GM18861 (cell line): ENCODE results near the gene CGB8.
"Not testable (repeated sequence)": the region's sequence is repeated elsewhere in the genome, so short reads cannot be mapped to it uniquely, and the experiment has no call there.

ENCODE experiments used
- ATAC-seq: cut with Tn5 transposase; IDR thresholded peaks from one replicate; pipeline ENCODE4 v1.9.1; 2021; ENCODE audit not compliant: unreplicated experiment

Gene CGB8

DNA sequence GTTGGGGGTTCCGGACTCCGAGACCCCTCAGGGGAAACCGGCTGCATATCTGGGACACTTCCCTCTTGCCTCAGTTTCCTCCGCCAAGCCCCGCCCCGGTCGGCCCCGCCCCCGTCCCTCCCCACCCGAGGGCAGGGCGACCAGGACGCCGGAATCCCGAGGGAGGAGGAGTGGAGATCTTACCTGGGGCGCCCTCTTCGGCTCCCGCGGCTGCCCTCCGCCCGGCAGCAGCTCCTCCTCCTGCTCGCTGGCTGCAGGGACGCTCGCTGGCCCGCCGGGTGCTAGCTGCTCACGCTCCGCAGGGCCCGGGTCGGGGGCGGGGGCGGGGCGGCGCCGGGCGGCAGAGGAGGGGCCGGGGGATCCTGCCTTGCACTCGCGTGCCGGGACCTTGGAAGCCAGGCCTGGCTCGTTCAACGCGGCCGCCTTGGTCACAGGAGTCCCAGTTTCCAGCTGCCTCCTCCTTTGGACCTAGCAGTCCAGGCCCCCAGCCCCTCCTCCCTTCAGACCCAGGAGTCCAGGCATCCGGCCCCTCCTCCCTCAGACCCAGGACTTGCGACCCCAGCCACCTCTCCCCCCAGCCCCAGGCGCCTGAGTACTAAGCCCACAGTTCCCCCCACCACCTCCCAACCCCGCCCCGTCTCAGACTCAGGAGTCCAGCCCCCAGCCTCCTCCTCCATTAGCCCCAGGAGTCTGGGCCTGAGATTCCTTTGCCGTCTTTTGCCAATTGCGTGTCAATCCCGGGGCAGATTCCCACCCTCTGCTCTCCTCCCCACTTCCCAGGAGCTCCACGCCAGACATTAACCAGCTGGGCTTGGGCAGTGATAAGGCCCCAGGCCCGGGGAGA, 16.1 kb upstream of the CGB8 start, which contains the start of gene NTF4:
Gene NTF4 (minus strand): TSS at position 51 of the 844 bp plus-strand sequence. CDS start 2,821 bp downstream, outside the sequence.
- no peak for ATAC-seq

GRCh38 chr19:49064029-49064629, 15.2 kb upstream of the CGB8 start:
- no peak for ATAC-seq

GRCh38 chr19:49061445-49061844, 12.5 kb upstream of the CGB8 start:
- no peak for ATAC-seq

DNA sequence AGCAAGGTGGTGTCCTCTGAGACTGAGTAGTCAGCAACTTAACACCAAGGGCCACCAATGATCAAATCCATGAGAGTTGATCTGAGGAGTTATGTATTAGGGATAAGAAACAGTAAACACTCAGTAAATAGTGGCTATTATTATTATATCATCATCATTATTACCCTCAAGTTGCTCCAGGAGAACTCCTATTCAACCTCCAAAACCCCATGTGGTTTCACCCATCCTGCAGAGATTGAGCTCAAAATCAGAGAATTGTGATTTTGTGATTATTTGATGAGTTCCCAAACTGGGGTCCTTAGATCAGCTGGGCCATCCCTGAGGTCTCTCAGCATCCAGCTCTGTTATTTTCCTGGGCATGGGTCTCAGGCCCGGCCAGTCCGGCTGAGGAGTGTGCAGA, 12.1 kb upstream of the CGB8 start:
- ATAC-seq = no peak

GRCh38 chr19:49059053-49059452, 10.1 kb upstream of the CGB8 start:
- ATAC-seq = no peak

- no peak for ATAC-seq
Observed at GRCh38 chr19:49058562-49058961, 9.7 kb upstream of the CGB8 start.

DNA sequence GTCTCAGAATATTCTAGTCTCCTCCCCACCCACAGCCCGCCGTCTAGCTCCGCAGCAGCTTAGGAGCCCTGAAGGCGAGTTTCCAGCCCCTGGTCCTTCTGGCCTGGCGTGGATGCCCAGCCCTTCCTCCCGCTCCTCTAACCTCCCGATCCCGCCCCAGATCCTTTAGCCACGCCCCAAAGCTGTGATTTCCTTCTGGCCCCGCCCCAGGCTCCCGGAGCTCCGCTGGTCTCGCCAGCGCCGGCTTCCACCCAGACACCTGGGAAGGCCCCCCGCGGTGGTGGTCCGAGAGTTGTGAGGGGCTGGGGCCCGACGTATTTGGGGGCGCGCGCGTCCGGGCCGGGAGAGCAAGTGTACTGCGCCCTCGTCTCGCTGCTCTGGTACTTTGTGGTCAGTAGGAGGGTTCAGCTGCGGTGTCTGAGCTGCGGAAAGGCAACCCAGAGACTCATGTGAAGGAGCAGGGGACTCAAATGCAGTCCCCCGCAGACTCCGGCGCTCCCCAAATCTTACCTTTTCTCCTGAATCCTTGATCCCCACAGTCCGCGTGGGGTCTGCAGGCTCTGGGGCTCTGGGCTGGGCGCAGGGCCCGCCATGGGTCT, 8.8 kb upstream of the CGB8 start, which contains the start of gene CGB7:
Gene CGB7 (minus strand): TSS at position 114 of the 599 bp plus-strand sequence. CDS start 2,374 bp downstream, outside the sequence.
- no peak for ATAC-seq

DNA sequence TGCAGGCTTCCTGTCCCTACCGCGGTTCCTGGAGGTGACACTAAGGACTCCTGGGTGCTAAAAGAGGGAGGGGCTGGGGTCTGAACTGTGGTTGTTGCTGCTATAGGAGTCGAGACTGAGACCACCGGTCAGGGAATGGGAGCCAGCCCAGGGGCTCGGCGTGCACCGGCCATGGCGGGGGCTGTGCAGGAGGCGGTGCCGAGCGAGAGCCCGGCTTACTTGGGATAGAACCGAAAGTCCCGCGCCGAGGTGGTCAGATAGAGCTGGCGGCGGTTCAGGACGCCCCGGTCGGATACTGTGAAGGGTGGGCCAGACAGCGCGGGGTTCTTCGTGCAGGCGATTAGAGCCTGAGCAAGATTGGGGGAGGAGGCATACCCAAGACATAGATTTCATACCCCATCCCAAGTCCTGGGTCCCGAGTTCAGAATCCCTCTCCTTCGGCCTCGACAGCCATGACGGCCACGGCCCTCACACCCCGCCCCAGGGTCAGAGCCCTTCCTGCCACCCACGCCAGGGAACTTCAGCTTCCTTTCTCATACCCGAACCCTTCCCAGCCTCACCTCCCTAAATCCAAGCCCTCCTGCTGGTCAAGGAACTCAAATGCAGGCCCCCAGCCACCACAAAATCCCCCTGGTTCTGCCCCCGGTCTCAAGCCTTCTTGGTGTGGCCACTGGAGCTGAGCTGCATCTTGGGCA, 8.1 kb upstream of the CGB8 start:
- not testable (repeated sequence) for ATAC-seq

DNA sequence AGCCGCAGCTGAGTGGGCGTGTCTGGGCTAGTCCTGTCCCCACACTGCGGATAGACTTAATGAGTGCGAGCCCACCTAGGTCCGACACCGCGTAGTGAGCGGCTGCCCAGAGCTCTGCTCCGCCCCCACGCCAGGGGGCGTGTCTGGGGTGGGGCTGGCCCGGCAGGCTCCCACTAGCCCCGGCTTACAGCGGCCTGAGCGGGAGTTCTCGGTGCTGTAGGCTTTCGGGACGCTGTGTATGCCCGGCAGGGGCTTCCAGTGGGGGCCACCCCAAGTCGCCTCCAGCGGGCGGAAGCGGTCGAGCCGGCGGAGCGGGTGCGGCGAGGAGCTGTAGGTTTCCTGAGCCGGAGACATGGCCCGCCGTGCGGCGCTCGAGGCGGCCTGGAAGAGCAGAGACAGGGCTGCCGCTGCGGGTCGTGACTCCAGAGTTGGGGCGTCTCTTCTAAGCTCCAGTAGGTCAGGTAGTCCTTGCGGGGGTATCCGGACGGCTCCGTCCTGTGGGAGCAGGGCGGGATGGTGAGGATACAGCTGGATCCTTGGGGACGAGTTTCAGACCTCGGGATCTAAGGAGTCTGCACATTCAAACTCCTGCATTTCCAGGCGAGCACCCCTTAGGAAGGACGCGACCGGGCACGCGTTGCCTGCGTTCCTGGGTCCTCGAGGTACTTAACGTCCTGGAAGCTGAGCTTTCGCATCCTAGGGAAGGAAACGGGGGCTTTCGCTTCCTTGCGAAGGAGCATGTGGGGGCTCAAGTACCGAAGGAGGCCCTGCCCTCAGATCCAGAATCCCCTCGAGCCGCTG, 7.4 kb upstream of the CGB8 start:
- no peak for ATAC-seq

- not testable (repeated sequence) for ATAC-seq
Observed at GRCh38 chr19:49050376-49051033, 1.6 kb upstream of the CGB8 start.

DNA sequence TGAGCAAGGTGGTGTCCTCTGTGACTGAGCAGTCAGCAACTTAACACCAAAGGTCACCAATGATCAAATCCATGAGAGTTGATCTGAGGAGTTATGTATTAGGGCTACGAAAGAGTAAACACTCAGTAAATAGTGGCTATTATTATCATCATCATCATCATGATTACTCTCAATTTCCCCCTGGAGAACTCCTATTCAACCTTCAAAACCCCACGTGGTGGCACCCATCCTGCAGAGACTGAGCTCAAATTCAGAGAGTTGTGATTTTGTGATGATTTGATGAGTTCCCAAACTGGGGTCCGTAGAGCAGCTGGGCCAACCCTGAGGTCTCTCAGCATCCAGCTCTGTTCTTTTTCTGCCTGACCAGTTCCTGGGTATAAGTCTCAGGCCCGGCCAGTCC, 923 bp upstream of the CGB8 start:
- not testable (repeated sequence) for ATAC-seq

DNA sequence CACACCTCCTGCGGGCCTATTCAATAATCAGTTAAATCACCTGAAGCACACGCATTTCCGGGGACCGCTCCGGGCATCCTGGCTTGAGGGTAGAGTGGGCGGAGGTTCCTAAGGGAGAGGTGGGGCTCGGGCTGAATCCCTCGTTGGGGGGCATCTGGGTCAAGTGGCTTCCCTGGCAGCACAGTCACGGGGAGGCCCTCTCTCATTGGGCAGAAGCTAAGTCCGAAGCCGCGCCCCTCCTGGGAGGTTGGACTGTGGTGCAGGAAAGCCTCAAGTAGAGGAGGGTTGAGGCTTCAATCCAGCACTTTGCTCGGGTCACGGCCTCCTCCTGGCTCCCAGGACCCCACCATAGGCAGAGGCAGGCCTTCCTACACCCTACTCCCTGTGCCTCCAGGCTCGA, 5.4 kb downstream of the CGB8 start, which contains the start of gene CGB5:
Gene CGB5 (plus strand): TSS at position 301 of the 400 bp plus-strand sequence. CDS start 362 bp downstream, outside the sequence.
- ATAC-seq = not testable (repeated sequence)

DNA sequence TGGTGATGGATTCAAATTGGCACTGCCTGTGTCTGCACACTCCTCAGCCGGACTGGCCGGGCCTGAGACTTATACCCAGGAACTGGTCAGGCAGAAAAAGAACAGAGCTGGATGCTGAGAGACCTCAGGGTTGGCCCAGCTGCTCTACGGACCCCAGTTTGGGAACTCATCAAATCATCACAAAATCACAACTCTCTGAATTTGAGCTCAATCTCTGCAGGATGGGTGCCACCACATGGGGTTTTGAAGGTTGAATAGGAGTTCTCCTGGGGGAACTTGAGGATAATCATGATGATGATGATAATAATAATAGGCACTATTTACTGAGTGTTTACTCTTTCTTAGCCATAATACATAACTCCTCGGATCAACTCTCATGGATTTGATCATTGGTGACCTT, 6.2 kb downstream of the CGB8 start:
- ATAC-seq = not testable (repeated sequence)

DNA sequence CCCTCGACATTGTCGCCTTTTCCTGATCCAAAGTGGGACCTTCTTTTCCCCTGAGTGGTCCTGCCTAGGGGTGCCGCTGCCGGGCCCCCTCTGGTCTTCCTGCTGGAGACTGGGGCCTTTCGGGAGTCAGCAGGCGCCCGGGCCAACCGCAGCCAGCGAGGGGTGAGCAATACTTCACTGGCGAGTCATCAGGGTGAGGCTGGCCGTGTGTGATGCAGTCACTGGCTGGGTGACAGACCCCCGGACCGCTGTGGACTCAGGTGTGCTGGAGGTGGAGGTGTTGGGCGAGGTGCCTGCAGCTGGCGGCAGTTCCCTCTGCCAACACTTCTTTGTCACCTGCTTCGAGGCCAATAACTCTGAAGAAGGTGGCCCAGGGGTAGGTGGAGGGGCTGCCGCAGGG, 6.7 kb downstream of the CGB8 start:
- ATAC-seq = no peak

DNA sequence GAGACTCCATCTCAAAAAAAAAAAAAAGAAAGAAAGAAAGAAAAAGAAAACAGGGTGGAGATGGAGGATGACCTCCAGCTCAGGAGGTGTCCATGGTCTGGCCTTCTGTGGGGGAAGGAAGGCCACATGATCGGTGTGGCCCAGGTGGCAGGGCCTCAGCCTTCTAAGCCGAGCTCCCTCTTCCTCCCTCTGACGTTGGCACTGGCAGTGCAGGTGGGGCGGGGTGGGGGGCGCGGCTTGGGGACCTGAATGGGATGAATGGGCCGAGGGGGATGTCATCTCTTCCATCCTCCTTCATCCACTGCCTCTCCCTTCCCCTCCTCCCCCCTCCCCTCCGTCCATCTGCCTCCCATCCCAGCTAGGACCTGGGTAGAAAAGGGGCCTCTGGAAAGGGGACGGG, 9.2 kb downstream of the CGB8 start:
- not testable (repeated sequence) for ATAC-seq

GRCh38 chr19:49038557-49039276, 10.2 kb downstream of the CGB8 start:
- not testable (repeated sequence) for ATAC-seq

GRCh38 chr19:49038111-49038510, 10.8 kb downstream of the CGB8 start:
- ATAC-seq = not testable (repeated sequence)

- ATAC-seq = not testable (repeated sequence)
Observed at GRCh38 chr19:49036815-49037214, 12.1 kb downstream of the CGB8 start, which contains the start of gene CGB1. TSS of gene CGB1 (minus strand) at chr19:49036895. CDS start at chr19:49036711, 184 bp downstream.
